ENCODE data around the gene HOXA11.

DNA sequence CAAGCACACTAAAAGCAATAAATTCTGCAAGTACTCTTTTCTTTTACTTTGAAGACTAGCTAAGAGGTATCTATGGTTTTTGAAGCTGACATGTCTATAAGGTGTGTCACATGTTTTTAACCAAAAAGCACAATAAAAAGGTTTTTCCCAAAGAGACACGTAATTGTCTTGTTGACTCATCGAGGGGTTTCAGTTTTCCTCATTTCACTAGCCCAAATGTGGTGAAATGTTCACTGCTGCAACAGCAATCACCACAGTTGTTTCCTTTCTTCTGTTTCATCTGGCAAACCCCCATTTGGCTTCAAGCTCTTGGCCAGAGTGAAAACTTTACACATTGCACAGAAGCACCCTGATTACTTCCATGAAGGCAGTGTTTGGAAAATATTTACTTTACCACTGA, 50.6 kb downstream of the HOXA11 start:
- TF ChIP-seq, protein P1, sequence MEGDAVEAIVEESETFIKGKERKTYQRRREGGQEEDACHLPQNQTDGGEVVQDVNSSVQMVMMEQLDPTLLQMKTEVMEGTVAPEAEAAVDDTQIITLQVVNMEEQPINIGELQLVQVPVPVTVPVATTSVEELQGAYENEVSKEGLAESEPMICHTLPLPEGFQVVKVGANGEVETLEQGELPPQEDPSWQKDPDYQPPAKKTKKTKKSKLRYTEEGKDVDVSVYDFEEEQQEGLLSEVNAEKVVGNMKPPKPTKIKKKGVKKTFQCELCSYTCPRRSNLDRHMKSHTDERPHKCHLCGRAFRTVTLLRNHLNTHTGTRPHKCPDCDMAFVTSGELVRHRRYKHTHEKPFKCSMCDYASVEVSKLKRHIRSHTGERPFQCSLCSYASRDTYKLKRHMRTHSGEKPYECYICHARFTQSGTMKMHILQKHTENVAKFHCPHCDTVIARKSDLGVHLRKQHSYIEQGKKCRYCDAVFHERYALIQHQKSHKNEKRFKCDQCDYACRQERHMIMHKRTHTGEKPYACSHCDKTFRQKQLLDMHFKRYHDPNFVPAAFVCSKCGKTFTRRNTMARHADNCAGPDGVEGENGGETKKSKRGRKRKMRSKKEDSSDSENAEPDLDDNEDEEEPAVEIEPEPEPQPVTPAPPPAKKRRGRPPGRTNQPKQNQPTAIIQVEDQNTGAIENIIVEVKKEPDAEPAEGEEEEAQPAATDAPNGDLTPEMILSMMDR (IDR thresholded peaks at IDR 0.05 in 4 of 5, conservative IDR thresholded peaks at IDR 0.05 in 1 of 5): no peak
- no peak for TF ChIP-seq POLR2A (IDR thresholded peaks at IDR 0.05)

Data from gastrocnemius medialis (tissue), 4 donors.